Measurements from ENCODE around the gene SPRED2.
A peak's percentile ranks its signal among the peaks of the same experiment; 100 is the strongest.

Gene SPRED2

GRCh38 chr2:65411056-65411795 lies 21.2 kb downstream of the SPRED2 start:
- no peak for DNase-seq

- no peak for DNase-seq
These were observed 23.4 kb downstream of the SPRED2 start for GRCh38 chr2:65409045-65409444.

DNA sequence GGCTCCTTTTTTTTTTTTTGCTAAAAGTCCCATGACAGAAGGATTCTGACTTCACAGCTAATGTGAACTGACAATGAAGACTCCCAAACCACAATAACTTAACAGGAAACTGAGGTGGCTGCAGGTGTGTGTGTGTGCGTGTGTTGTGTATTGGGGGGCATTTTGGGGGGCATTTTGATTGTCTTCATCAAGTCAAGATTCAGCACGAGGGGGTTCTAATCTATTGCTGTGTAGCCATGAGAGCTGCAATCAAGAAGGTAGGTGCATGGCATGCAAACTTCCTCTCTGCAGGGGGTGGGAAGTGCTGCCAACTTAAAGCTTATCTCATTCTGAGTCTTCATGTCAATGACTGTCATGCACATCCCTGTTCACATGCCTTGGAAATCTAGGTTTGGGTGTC lies 25.2 kb downstream of the SPRED2 start:
- no peak for DNase-seq

GRCh38 chr2:65404988-65405697 lies 27.3 kb downstream of the SPRED2 start:
- DNase-seq: no peak

GRCh38 chr2:65403529-65403915 lies 28.9 kb downstream of the SPRED2 start:
- DNase-seq: no peak

DNA sequence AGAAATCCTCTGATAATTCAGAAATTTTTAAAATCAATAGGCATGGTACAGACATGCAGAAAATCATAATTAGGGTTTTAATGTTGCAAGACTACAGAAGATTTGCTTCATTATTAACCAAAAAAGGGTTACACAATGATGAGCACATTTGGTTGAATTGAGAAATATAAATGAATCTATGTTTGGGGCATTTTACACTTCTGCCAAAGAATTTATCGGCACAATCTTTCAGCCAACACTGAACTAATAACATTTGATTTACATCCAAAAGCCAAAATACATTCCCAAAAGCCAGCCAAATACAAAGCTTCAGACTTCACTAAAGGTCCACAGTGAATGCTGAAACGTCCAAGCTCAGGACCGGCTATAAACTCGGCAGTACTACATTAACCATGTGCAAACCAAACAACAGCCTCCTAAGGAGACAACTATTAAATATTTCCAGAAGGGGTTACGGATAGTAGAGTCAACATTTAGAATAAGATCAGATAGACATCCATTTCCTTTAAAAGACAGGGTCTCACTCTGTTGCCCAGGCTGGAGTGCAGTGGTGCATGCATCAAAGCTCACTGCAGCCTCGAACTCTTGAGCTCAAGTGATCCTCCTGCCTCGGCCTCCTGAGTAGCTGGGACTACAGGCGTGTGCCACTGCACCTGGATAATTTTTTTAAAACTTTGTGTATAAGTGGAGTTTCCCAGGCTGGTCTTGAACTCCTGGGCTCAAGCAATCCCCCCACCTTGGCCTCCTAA lies 29.4 kb downstream of the SPRED2 start:
- peak; percentile 51 for DNase-seq

DNA sequence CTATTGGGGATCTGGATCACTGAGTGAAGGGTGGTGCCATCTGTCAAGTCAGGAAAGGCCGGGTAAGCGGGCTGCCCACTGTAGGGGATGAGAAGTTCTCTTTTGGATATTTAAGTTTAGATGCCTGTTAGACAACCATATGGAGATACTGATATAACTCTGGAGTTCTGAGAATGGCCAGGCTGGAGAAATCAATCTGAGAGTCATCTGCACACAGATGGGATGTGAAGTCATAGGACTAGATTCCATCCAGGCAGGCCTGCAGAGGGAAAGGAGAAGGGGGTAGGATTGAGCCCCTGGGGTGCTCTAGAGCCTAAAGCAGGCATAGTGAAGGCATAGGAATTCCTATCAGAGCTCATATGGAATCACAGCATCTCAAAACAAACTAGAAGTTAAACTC lies 30.1 kb downstream of the SPRED2 start:
- DNase-seq: peak; percentile 36

- DNase-seq: peak; percentile 39
These were observed 35.3 kb downstream of the SPRED2 start for GRCh38 chr2:65397122-65397521.

DNA sequence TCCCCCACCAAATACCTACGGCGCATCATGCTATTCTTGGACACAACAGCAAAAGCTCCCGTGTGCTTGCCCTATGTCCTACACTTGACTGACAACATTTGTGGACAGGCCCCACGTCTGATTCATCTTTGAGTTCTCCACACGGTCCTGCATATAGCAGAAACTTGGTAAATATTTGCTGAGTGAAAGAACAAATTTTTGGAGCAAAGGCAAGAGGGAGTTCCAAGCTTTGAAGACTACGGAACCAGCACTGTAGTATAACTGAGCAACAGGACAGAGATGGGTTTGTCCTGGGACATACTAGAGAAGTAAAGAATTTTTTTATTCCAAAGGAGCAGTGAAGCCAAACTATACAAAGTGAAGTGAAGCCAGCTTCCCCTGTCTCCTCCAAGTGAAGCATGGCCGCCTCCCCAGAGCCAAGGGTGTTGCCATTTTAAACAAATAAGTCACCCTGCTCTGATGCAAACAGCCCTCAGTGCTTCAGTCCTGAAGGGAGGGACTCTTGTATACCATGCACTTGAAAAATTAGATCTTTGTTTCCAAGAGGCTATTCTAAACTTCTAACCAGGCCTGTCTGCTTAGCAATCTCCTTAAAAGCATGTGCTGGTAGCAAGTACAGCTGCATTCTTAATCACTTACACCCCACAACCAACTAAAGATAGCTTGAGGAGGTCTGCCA lies 35.9 kb downstream of the SPRED2 start:
- DNase-seq: peak; percentile 26

GRCh38 chr2:65395621-65396347 lies 36.6 kb downstream of the SPRED2 start:
- no peak for DNase-seq

DNA sequence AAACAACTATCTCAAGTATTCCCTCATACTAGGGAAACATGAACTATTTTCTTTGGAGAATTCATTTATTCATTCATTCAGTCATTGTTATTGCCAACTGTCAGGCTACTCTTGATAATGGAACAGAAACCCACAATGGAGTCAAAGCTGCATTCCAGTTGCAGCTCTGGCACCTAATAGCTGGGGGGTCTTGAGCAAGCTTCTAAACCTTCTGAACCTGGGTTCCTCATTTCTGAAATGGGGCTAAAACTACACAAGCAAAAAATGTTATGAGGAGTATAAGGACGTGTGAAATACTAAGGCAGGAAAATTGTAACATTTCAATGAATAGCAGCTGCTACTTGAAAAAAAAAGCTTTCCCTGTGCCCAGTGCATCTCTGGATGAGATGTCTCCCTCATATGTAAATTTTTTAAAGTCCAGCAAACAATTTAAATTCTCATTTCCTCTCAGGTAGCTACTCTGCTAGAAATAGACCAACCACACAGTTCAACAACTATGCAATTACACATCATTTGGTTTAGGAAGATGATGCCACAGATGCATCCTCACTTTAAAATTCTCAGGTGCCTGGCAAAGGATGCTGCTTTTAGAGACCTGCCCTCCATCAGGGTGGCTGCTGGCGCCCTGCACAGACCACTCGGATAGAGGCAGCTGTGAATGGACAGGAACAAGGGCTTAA lies 38.5 kb downstream of the SPRED2 start:
- no peak for DNase-seq

- no peak for DNase-seq
These were observed 39.4 kb downstream of the SPRED2 start for GRCh38 chr2:65393046-65393445.

- DNase-seq: no peak
These were observed 39.8 kb downstream of the SPRED2 start for GRCh38 chr2:65392609-65393008.

DNA sequence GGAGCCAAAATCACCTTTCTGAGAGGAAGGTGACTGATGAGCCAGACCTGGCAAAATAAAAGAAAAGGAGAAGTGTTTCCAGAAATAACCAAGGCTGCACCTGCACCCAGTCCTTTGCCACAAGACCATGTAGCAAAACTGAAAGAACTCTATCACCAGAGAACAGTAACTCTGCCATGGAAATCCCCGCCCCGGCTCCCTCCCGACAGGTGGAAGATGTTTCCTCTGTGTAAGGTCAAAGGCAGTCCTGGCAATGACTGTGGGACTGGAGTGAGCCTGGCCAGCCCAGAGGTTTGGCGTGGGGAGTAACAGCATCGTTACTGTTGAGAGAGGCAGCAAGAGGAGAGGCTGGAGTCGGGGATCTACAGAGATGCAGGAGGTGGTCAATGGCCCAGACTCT lies 42.3 kb downstream of the SPRED2 start:
- DNase-seq: no peak

GRCh38 chr2:65389476-65389875 lies 42.9 kb downstream of the SPRED2 start:
- DNase-seq: no peak

GRCh38 chr2:65388596-65389390 lies 43.6 kb downstream of the SPRED2 start:
- no peak for DNase-seq

- no peak for DNase-seq
These were observed 44.3 kb downstream of the SPRED2 start for GRCh38 chr2:65388051-65388531.

DNA sequence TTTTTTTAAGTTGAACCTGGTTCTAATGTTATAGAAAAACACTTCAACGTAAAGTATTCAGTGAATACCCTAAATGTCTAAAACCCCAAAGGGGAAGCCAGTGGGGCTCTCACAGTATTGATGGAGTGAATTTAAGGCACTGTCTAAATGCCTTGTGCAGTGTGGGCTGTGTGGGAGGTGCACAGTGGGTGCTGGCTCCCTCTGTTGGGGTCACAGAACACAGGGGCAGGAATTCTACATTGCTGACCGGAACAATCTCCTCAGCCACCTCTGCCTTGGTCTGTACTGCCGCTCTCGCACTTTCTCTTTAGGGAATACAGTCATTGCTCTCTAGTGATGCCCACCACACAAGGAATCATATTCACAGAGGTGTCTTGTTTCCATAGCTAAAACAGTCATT lies 45.4 kb downstream of the SPRED2 start:
- no peak for DNase-seq

- no peak for DNase-seq
These were observed 46.1 kb downstream of the SPRED2 start for GRCh38 chr2:65386344-65386743.

- DNase-seq: peak; percentile 36
These were observed 48.6 kb downstream of the SPRED2 start for GRCh38 chr2:65383541-65384488.

All from fibroblast of skin of right biceps (primary cell).